ENCODE measurements around the gene CISTR. TPM values are rescaled to one million over a fixed set of nuclear protein-coding genes. Genes with fewer than 3 reads are reported as not detected.

CISTR gene
- total and polyA plus RNA-seq, 2 donors (not counting 3 experiments of a cell fraction or from before 2014, with no cell fraction given) = not detected

- CTCF ChIA-PET = interaction anchor here (0.9 to 20.3 kb wide), 3 partner anchors 39 to 488 kb away, joined by 3 to 719 read pairs (median 4); no protein-coding TSS in a partner anchor
- Histone ChIP-seq H3K36me3 (ENCODE audit: control insufficient read depth in 2 of 2, extremely low read depth in 1 of 2, insufficient read depth in 2 of 2, low read length in 2 of 2) (no peaks in the 10 kb centered on the region), H3K9me1 (replicated peaks; ENCODE audit: control insufficient read depth, extremely low read depth, insufficient read depth, low read length) (no peaks in the 10 kb centered on the region), H3K9me3 (replicated peaks; ENCODE audit: control insufficient read depth, insufficient read depth, low read length) (no peaks in the 10 kb centered on the region), H3K4me3 (replicated peaks in 1 of 3; ENCODE audit: insufficient read depth in 1 of 3, low read depth in 1 of 3, low read length in 3 of 3) (no peak overlapping the region), H3K9ac (replicated peaks; ENCODE audit: extremely low read depth, insufficient read depth, low read length) (no peak overlapping the region), H3K79me2 (ENCODE audit: control insufficient read depth, insufficient read depth, low read length) (no peaks in the 10 kb centered on the region), H3K4me1 (ENCODE audit: control insufficient read depth, extremely low read depth, insufficient read depth, low read length) (no peaks in the 10 kb centered on the region), H2AFZ (ENCODE audit: low read depth, low read length) (no peak overlapping the region), H3K27me3 (ENCODE audit: control insufficient read depth in 2 of 2, insufficient read depth in 2 of 2, low read length in 2 of 2) (peaks cover 48 to 58% of the 10 kb centered on the region in 2 experiments), H3K4me2 (ENCODE audit: insufficient read depth, low read length) (no peak overlapping the region), H4K20me1 (replicated peaks; ENCODE audit: control insufficient read depth, extremely low read depth, insufficient read depth, low read length) (no peaks in the 10 kb centered on the region), H3K27ac (ENCODE audit: insufficient read depth, low read depth, low read length) (no peak overlapping the region)
- TF ChIP-seq EZH2 (IDR thresholded peaks at IDR 0.05; ENCODE audit: borderline replicate concordance, low read depth, low read length, severe bottlenecking) (no peak), CTCF (IDR thresholded peaks at IDR 0.05; ENCODE audit: extremely low read depth in 1 of 2, insufficient read depth in 1 of 2, low read depth in 1 of 2, low read length in 2 of 2) (no peak), JUN (IDR thresholded peaks at IDR 0.05; ENCODE audit: borderline replicate concordance, insufficient read depth, insufficient read length, low read depth) (no peak), GATA2 (IDR thresholded peaks at IDR 0.05; ENCODE audit: insufficient read depth, insufficient read length, low read depth, low read length) (no peak), MAX (IDR thresholded peaks at IDR 0.05; ENCODE audit: insufficient read depth, insufficient read length) (no peak), MYC (IDR thresholded peaks at IDR 0.05; ENCODE audit: low read depth, low read length) (no peak), FOS (IDR thresholded peaks at IDR 0.05; ENCODE audit: borderline replicate concordance, insufficient read depth, low read length) (no peak), POLR2A (IDR thresholded peaks at IDR 0.05; ENCODE audit: low read depth, low read length) (no peak), POLR2AphosphoS5 (IDR thresholded peaks at IDR 0.05; ENCODE audit: insufficient read depth, low read depth, low read length) (no peak)
- POLR2A ChIA-PET = no interaction called here
- no peak for DNase-seq (ENCODE audit: low read depth, low spot score)
- dilution Hi-C loops (cut with MboI; ENCODE audit: extremely low pct_ligation_motif_present, low sequenced_read_pairs) (no loop called here), intact Hi-C loops (cut with micrococcal nuclease) (loop anchor here (5.0 kb wide), 1 partner anchor 284 kb away; the partner anchor contains the start of gene HOXC10)
- no TSS peak for BruUV-seq (replicated peaks)
- FAIRE-seq = no peak
Measured at GRCh38 chr12:53703756-53704155, 48.0 kb downstream of the CISTR start.

Measured in endothelial cell of umbilical vein (primary cell).